ENCODE results near the gene HTATSF1.

- TF ChIP-seq POLR2A (IDR thresholded peaks at IDR 0.05) (no peak), CTCF (IDR thresholded peaks at IDR 0.05) (no peak), POLR2AphosphoS5 (IDR thresholded peaks at IDR 0.05) (no peak)
These were observed 42.8 kb downstream of the HTATSF1 start for GRCh38 chrX:136540226-136540625.

All from breast epithelium (tissue), 3 donors.